H9 (cell line): Measurements from ENCODE around the gene UBE2E1. TPM values are rescaled to one million over a fixed set of nuclear protein-coding genes. Genes with fewer than 3 reads are reported as not detected.
A peak's percentile ranks its signal among the peaks of the same experiment; 100 is the strongest.

Experiments
- DNase-seq: peaks from one replicate; pipeline ENCODE4 v3.0.0-alpha.2; 2017
- H2AFZ ChIP-seq: one replicate; pipeline ENCODE4 v1.6.1; 2013; ENCODE audit warnings: mild to moderate bottlenecking, low read length, control low read depth, moderate library complexity
- H2AK5ac ChIP-seq: 2 replicates; pipeline ENCODE4 v1.6.1; 2013; ENCODE audit warnings: low read length, control low read depth, mixed read lengths; ENCODE audit not compliant: insufficient read length
- H2BK120ac ChIP-seq: one replicate; pipeline ENCODE4 v1.6.1; 2013; ENCODE audit warnings: low read depth, mild to moderate bottlenecking, low read length, control low read depth, inconsistent platforms; ENCODE audit not compliant: poor library complexity, severe bottlenecking
- H2BK12ac ChIP-seq: 2 replicates; pipeline ENCODE4 v1.6.1; 2013; ENCODE audit warnings: low read length, control low read depth, mixed read lengths, low read depth; ENCODE audit not compliant: insufficient read length
- H2BK15ac ChIP-seq: 2 replicates; pipeline ENCODE4 v1.6.1; 2013; ENCODE audit warnings: low read depth, low read length, control low read depth
- H2BK20ac ChIP-seq: one replicate; pipeline ENCODE4 v1.6.1; 2013; ENCODE audit warnings: low read depth, mild to moderate bottlenecking, low read length, control low read depth, inconsistent platforms; ENCODE audit not compliant: poor library complexity, severe bottlenecking
- H2BK5ac ChIP-seq: 2 replicates; pipeline ENCODE4 v1.6.1; 2013; ENCODE audit warnings: low read length, control low read depth, mixed read lengths; ENCODE audit not compliant: insufficient read length
- H3K14ac ChIP-seq: 2 replicates; pipeline ENCODE4 v1.6.1; 2013; ENCODE audit warnings: low read length, control low read depth; ENCODE audit not compliant: insufficient read depth
- H3K18ac ChIP-seq: 2 replicates; pipeline ENCODE4 v1.6.1; 2013; ENCODE audit warnings: low read depth, mild to moderate bottlenecking, mixed read lengths, low read length, control low read depth; ENCODE audit not compliant: insufficient read length
- H3K23ac ChIP-seq: 2 replicates; pipeline ENCODE4 v1.6.1; 2013; ENCODE audit warnings: low read length, control low read depth, mixed read lengths, low read depth; ENCODE audit not compliant: insufficient read length
- H3K23me2 ChIP-seq: 2 replicates; pipeline ENCODE4 v1.6.1; 2013; ENCODE audit warnings: low read depth, mild to moderate bottlenecking, mixed read lengths, low read length, control low read depth; ENCODE audit not compliant: insufficient read length, poor library complexity, severe bottlenecking
- H3K27ac ChIP-seq: 2 replicates; pipeline ENCODE4 v1.5.1; 2013; ENCODE audit warnings: low read length, control low read depth, mixed read lengths, low read depth; ENCODE audit not compliant: insufficient read length
- H3K27me3 ChIP-seq: 2 replicates; pipeline ENCODE4 v1.6.1; 2013; ENCODE audit warnings: low read length, control low read depth, inconsistent platforms; ENCODE audit not compliant: insufficient read depth
- H3K4ac ChIP-seq: 2 replicates; pipeline ENCODE4 v1.6.1; 2013; ENCODE audit warnings: low read depth, mild to moderate bottlenecking, control low read depth, inconsistent platforms, low read length, moderate library complexity
- H3K4me1 ChIP-seq: 2 replicates; pipeline ENCODE4 v1.6.1; 2013; ENCODE audit warnings: low read length, control low read depth, inconsistent platforms; ENCODE audit not compliant: insufficient read depth
- H3K4me2 ChIP-seq: 2 replicates; pipeline ENCODE4 v1.6.1; 2013; ENCODE audit warnings: low read length, control low read depth, mixed read lengths; ENCODE audit not compliant: insufficient read length, insufficient read depth
- H3K56ac ChIP-seq: 2 replicates; pipeline ENCODE4 v1.6.1; 2013; ENCODE audit warnings: low read depth, mild to moderate bottlenecking, mixed read lengths, low read length, control low read depth; ENCODE audit not compliant: insufficient read length
- H3K79me1 ChIP-seq: 2 replicates; pipeline ENCODE4 v1.6.1; 2013; ENCODE audit warnings: low read depth, mild to moderate bottlenecking, moderate library complexity, low read length, control low read depth, inconsistent platforms; ENCODE audit not compliant: insufficient read depth, poor library complexity, severe bottlenecking
- H3K79me2 ChIP-seq: 2 replicates; pipeline ENCODE4 v1.6.1; 2013; ENCODE audit warnings: low read length, control low read depth, inconsistent platforms; ENCODE audit not compliant: insufficient read depth
- H3K9ac ChIP-seq: 2 replicates; pipeline ENCODE4 v1.6.1; 2013; ENCODE audit warnings: low read length, control low read depth, mixed read lengths; ENCODE audit not compliant: insufficient read length; ENCODE audit errors: extremely low read depth
- H3K9me3 ChIP-seq: one replicate; pipeline ENCODE4 v1.6.1; 2013; ENCODE audit warnings: low read depth, low read length, inconsistent platforms; ENCODE audit not compliant: control insufficient read depth
- H3T11ph ChIP-seq: one replicate; pipeline ENCODE4 v1.6.1; 2013; ENCODE audit warnings: mild to moderate bottlenecking, low read length, control low read depth, inconsistent platforms
- H4K20me1 ChIP-seq: one replicate; pipeline ENCODE4 v1.6.1; 2013; ENCODE audit not compliant: control insufficient read depth, insufficient read length, insufficient read depth
- H4K5ac ChIP-seq: 2 replicates; pipeline ENCODE4 v1.6.1; 2013; ENCODE audit warnings: low read depth, mild to moderate bottlenecking, mixed read lengths, low read length, control low read depth; ENCODE audit not compliant: insufficient read length
- H4K8ac ChIP-seq: replicated peaks from 2 replicates; pipeline ENCODE4 v1.6.1; 2013; ENCODE audit warnings: low read length, control low read depth, mixed read lengths, low read depth; ENCODE audit not compliant: insufficient read length
- H4K91ac ChIP-seq: 2 replicates; pipeline ENCODE4 v1.6.1; 2013; ENCODE audit warnings: low read depth, mild to moderate bottlenecking, moderate library complexity, mixed read lengths, low read length, control low read depth; ENCODE audit not compliant: insufficient read length
- H3K27ac Mint-ChIP-seq, 3 experiments: 2 replicates in 2 of 3; 3 replicates in 1 of 3; pipeline ENCODE4 v1.8.0; 2020 to 2021; ENCODE audit warnings: mixed read lengths in 3 of 3, mild to moderate bottlenecking in 1 of 3, moderate library complexity in 1 of 3
- H3K27me3 Mint-ChIP-seq: 2 replicates; pipeline ENCODE4 v1.8.0; 2021; ENCODE audit warnings: low read depth, mild to moderate bottlenecking, moderate library complexity, mixed read lengths
- H3K36me3 Mint-ChIP-seq, 3 experiments: 2 replicates in 2 of 3; 3 replicates in 1 of 3; pipeline ENCODE4 v1.8.0; 2020 to 2021; ENCODE audit warnings: low read depth in 3 of 3, mixed read lengths in 3 of 3; ENCODE audit not compliant: insufficient read depth in 1 of 3
- H3K4me1 Mint-ChIP-seq, 2 experiments: 2 replicates each; pipeline ENCODE4 v1.8.0; 2020; ENCODE audit warnings: mixed read lengths in 2 of 2
- H3K4me3 Mint-ChIP-seq, 2 experiments: 2 replicates in 1 of 2; 3 replicates in 1 of 2; pipeline ENCODE4 v1.8.0; 2020 to 2021; ENCODE audit warnings: mild to moderate bottlenecking in 2 of 2, mixed read lengths in 2 of 2, moderate library complexity in 1 of 2
- H3K9me3 Mint-ChIP-seq, 2 experiments: 2 replicates in 1 of 2; 3 replicates in 1 of 2; pipeline ENCODE4 v1.8.0; 2020; ENCODE audit warnings: mild to moderate bottlenecking in 2 of 2, mixed read lengths in 2 of 2, moderate library complexity in 1 of 2
- WGBS: extraction: QIAGEN DNeasy Blood & Tissue Kit; methylation state at CpG from one replicate; pipeline ENCODE4 v1.1.7; 2013; ENCODE audit warnings: missing lambda C conversion rate, low lambda C conversion rate, mixed read lengths; ENCODE audit not compliant: insufficient read length; ENCODE audit errors: extremely low coverage; 5-methylcytosine and 5-hydroxymethylcytosine counted together
- total RNA-seq: library from RNA; stranded (reverse); gene quantifications from 2 replicates; pipeline ENCODE4 v1.2.1, GENCODE V29; 2021
- TF ChIP-seq, protein P1 (sequence below): fragments of 200-600 bp; sonication (generic); conservative IDR thresholded peaks from 3 replicates; pipeline ENCODE4 v1.8.0; 2021; ENCODE audit warnings: antibody characterized with exemption, mild to moderate bottlenecking

UBE2E1 gene
- total RNA-seq, 1 experiment from 2014 or later: 142 TPM

DNA sequence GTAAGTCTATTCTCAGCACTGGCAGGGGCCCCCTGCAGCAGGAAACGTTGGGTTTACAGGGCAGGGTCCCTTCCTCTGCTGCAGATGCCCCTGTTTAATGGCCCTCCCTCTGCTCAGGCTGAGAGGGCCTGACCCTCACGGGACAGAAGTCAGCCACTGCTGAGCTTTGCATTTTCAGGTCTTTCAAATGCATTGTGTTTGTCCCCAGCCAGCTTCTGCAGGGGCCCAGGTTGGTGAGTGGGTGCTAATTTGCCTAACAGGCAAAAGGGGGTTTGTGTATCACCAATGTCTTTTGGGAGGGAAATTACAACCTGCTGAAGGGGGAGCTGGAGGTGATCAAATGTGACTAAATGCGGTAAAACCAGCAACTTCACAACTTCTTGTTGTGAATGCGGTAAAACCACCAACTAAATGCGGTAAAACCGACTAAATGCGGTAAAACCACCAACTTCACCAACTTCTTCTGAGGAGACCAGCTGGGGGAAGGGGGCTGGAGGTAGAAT, 44.8 kb upstream of the UBE2E1 start:
- WGBS: no CpG with 5 or more reads among the region's 7 CpGs
- TF ChIP-seq, protein P1, sequence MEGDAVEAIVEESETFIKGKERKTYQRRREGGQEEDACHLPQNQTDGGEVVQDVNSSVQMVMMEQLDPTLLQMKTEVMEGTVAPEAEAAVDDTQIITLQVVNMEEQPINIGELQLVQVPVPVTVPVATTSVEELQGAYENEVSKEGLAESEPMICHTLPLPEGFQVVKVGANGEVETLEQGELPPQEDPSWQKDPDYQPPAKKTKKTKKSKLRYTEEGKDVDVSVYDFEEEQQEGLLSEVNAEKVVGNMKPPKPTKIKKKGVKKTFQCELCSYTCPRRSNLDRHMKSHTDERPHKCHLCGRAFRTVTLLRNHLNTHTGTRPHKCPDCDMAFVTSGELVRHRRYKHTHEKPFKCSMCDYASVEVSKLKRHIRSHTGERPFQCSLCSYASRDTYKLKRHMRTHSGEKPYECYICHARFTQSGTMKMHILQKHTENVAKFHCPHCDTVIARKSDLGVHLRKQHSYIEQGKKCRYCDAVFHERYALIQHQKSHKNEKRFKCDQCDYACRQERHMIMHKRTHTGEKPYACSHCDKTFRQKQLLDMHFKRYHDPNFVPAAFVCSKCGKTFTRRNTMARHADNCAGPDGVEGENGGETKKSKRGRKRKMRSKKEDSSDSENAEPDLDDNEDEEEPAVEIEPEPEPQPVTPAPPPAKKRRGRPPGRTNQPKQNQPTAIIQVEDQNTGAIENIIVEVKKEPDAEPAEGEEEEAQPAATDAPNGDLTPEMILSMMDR: no peak
- no peak overlapping the region for H3K56ac ChIP-seq
- H3K4me2 ChIP-seq: no peak overlapping the region
- H2AFZ ChIP-seq: no peak overlapping the region
- Mint-ChIP-seq H3K9me3 (no peaks in the 10 kb centered on the region), H3K4me3 (peak overlapping the region in 1 of 2 experiments; percentile 43; a peak in 2 of 5 replicates), H3K4me1 (peaks cover 42 to 50% of the 10 kb centered on the region in 2 experiments), H3K36me3 (no peaks in the 10 kb centered on the region), H3K27me3 (no peaks in the 10 kb centered on the region; the same call in 1 of the 2 replicates), H3K27ac (peak overlapping the region; percentile 70 to 92 (median 89); a peak in 5 of 7 replicates)
- no peak overlapping the region for H2BK120ac ChIP-seq
- no peak overlapping the region for H4K8ac ChIP-seq
- no peak overlapping the region for H3K18ac ChIP-seq
- no peak overlapping the region for H3K23ac ChIP-seq
- no peak overlapping the region for H4K5ac ChIP-seq
- peaks cover 3% of the 10 kb centered on the region; the same call in 1 of the 2 replicates for H3K4me1 ChIP-seq
- H2AK5ac ChIP-seq: no peak overlapping the region
- H3K79me1 ChIP-seq: no peaks in the 10 kb centered on the region
- H2BK12ac ChIP-seq: no peak overlapping the region
- H3K79me2 ChIP-seq: no peaks in the 10 kb centered on the region
- H4K20me1 ChIP-seq: no peaks in the 10 kb centered on the region
- no peaks in the 10 kb centered on the region for H3K27me3 ChIP-seq
- no peak overlapping the region for H3T11ph ChIP-seq
- H4K91ac ChIP-seq: no peak overlapping the region
- H3K14ac ChIP-seq: no peak overlapping the region
- H3K9ac ChIP-seq: no peak overlapping the region
- no peaks in the 10 kb centered on the region for H3K23me2 ChIP-seq
- no peak overlapping the region for H2BK15ac ChIP-seq
- DNase-seq: peak; percentile 54
- no peak overlapping the region for H3K27ac ChIP-seq
- no peak overlapping the region for H2BK5ac ChIP-seq
- no peak overlapping the region for H3K4ac ChIP-seq
- no peaks in the 10 kb centered on the region for H3K9me3 ChIP-seq
- H2BK20ac ChIP-seq: no peak overlapping the region
